Activated CD4-positive, alpha-beta T cell treated with anti-CD3 and anti-CD28 coated beads for 36 hours (primary cell): Measurements from ENCODE around the gene BAZ1B. TPM values are rescaled to one million over a fixed set of nuclear protein-coding genes. Genes with fewer than 3 reads are reported as not detected.

Experiments used
- ATAC-seq: fragments of 200-7000 bp; cut with Tn5 transposase; one replicate; pipeline ENCODE4 v1.10.0; 2021; ENCODE audit warnings: mild to moderate bottlenecking, moderate library complexity
- CTCF ChIA-PET: fragments of 350-600 bp; sonication (Branson Sonifier 250); formaldehyde crosslinking; loops from one replicate; lab custom pipeline; 2021; ENCODE audit warnings: antibody characterized with exemption; lab: Charles Lee
- POLR2A ChIA-PET: fragments of 350-600 bp; sonication (Branson Sonifier 250); formaldehyde crosslinking; loops from one replicate; lab custom pipeline; 2021; ENCODE audit warnings: antibody characterized with exemption, inconsistent platforms; lab: Charles Lee
- DNase-seq: peaks from one replicate; pipeline ENCODE4 v3.0.0-alpha.2; 2020
- H3K27ac Mint-ChIP-seq: one replicate; pipeline ENCODE4 v1.8.0; 2021; ENCODE audit warnings: mixed read lengths
- H3K27me3 Mint-ChIP-seq: one replicate; pipeline ENCODE4 v1.8.0; 2021; ENCODE audit warnings: mixed read lengths
- H3K36me3 Mint-ChIP-seq: one replicate; pipeline ENCODE4 v1.8.0; 2021; ENCODE audit warnings: low read depth, mixed read lengths
- H3K4me1 Mint-ChIP-seq: one replicate; pipeline ENCODE4 v1.8.0; 2021; ENCODE audit warnings: mixed read lengths
- H3K4me3 Mint-ChIP-seq: one replicate; pipeline ENCODE4 v1.8.0; 2021; ENCODE audit warnings: mild to moderate bottlenecking, moderate library complexity, mixed read lengths
- H3K9me3 Mint-ChIP-seq: one replicate; pipeline ENCODE4 v1.8.0; 2021; ENCODE audit warnings: low read depth, mixed read lengths
- intact Hi-C, 2 experiments: fragments of 100-400 bp; cut with DNase I in 1 of 2; cut with micrococcal nuclease in 1 of 2; formaldehyde crosslinking; loops; one replicate each; pipeline versions ENCODE4 v1.14.2 to v1.15.1; 2022 to 2024; cut with DNase I, micrococcal nuclease
- total RNA-seq, 2 experiments: library from RNA; stranded (reverse); gene quantifications; one replicate each; pipeline ENCODE4 v1.2.3, GENCODE V29; 2021

The BAZ1B gene
- total RNA-seq, 2 experiments from 2014 or later: 90.2 to 98.6 TPM

- ChIA-PET CTCF (no interaction called here), POLR2A (no interaction called here)
- DNase-seq: no peak
- Mint-ChIP-seq H3K36me3 (no peaks in the 10 kb centered on the region), H3K4me3 (no peak overlapping the region), H3K9me3 (peaks cover 4% of the 10 kb centered on the region), H3K27ac (no peak overlapping the region), H3K4me1 (no peaks in the 10 kb centered on the region), H3K27me3 (peaks cover 3% of the 10 kb centered on the region)
- no peak for ATAC-seq
- intact Hi-C loops: no loop called here
Measured at GRCh38 chr7:73394422-73394821, 127.7 kb downstream of the BAZ1B start.

- H3K9me3 Mint-ChIP-seq: peaks cover 20% of the 10 kb centered on the region
- intact Hi-C loops: no loop called here
- POLR2A ChIA-PET: interaction anchor here (0.6 kb wide), 2 partner anchors 9 to 22 kb away, joined by 3 read pairs; no protein-coding TSS in a partner anchor
- H3K4me3 Mint-ChIP-seq: no peak overlapping the region
- ATAC-seq: no peak
- H3K4me1 Mint-ChIP-seq: no peaks in the 10 kb centered on the region
- no peak for DNase-seq
- no peaks in the 10 kb centered on the region for H3K27me3 Mint-ChIP-seq
- CTCF ChIA-PET: no interaction called here
- peaks cover 10% of the 10 kb centered on the region for H3K36me3 Mint-ChIP-seq
- H3K27ac Mint-ChIP-seq: no peak overlapping the region
Measured at GRCh38 chr7:73391396-73391795, 130.7 kb downstream of the BAZ1B start.

Other genes with a start within 250 kb of the BAZ1B start
- gene NSUN5, start 213.5 kb downstream of the BAZ1B start, total RNA-seq: 10 to 100 TPM; 50.6 to 68.6 TPM
- not detected for gene TRIM50, start 194.2 kb downstream of the BAZ1B start, total RNA-seq
- not detected for gene FKBP6, start 194.1 kb downstream of the BAZ1B start, total RNA-seq
- under 1 TPM; 0.11 to 0.23 TPM for gene FZD9, start 88.5 kb downstream of the BAZ1B start, total RNA-seq
- gene BCL7B, start 35.4 kb upstream of the BAZ1B start, total RNA-seq: 10 to 100 TPM; 43.2 to 86.5 TPM
- 10 to 100 TPM; 30.6 to 34.7 TPM for gene TBL2, start 56.3 kb upstream of the BAZ1B start, total RNA-seq
- not detected for gene MLXIPL, start 102.2 kb upstream of the BAZ1B start, total RNA-seq
- gene VPS37D, start 145.5 kb upstream of the BAZ1B start, total RNA-seq: under 1 TPM; 0.35 to 0.39 TPM
- 1 to 10 TPM; 6.9 to 7.8 TPM for gene DNAJC30, start 161.2 kb upstream of the BAZ1B start, total RNA-seq
- gene BUD23, start 161.3 kb upstream of the BAZ1B start, total RNA-seq: 10 to 100 TPM; 71.4 to 95.5 TPM
- gene STX1A, start 197.4 kb upstream of the BAZ1B start, total RNA-seq: 10 to 100 TPM; 16.6 to 16.8 TPM
- 10 to 100 TPM; 14.4 to 17.8 TPM for gene ABHD11, start 216.5 kb upstream of the BAZ1B start, total RNA-seq
- gene CLDN3, start 248.0 kb upstream of the BAZ1B start, total RNA-seq: not detected